ENCODE data around the gene TMEM165. TPM values are rescaled to one million over a fixed set of nuclear protein-coding genes. Genes with fewer than 3 reads are reported as not detected.
A peak's percentile ranks its signal among the peaks of the same experiment; 100 is the strongest.

The TMEM165 gene
- total and polyA plus RNA-seq, 9 of the 15 experiments (the other 6 are each of a cell fraction or from before 2014, with no cell fraction given), result 21.3 to 145 (median 96.8) TPM

GRCh38 chr4:55386840-55387239, 8.9 kb upstream of the TMEM165 start (continued):
- TF ChIP-seq ELF1 (tag; IDR thresholded peaks at IDR 0.05), result no peak
- TF ChIP-seq FOXP1 (CRISPR knock-in tag; IDR thresholded peaks at IDR 0.05), result no peak
- TF ChIP-seq ZNF436 (CRISPR knock-in tag; IDR thresholded peaks at IDR 0.05), result no peak
- TF ChIP-seq TFE3 (CRISPR knock-in tag; IDR thresholded peaks at IDR 0.05), result no peak
- 0 out of 2 replicates have a peak, but pooled peaks have one; percentile 4 for TF ChIP-seq GATAD2A (IDR thresholded peaks at IDR 0.05)
- TF ChIP-seq ELF2 (CRISPR knock-in tag; IDR thresholded peaks at IDR 0.05), result no peak
- TF ChIP-seq JUN (IDR thresholded peaks at IDR 0.05; ENCODE audit: borderline replicate concordance, low read depth, low read length), result no peak
- no peak for TF ChIP-seq JUN (CRISPR knock-in tag; IDR thresholded peaks at IDR 0.05; ENCODE audit: borderline replicate concordance)
- TF ChIP-seq SMARCE1 (IDR thresholded peaks at IDR 0.05), result peak; percentile 96
- TF ChIP-seq NR2F6 (CRISPR knock-in tag; IDR thresholded peaks at IDR 0.05), result no peak
- TF ChIP-seq U2AF1 (optimal IDR thresholded peaks at IDR 0.05; ENCODE audit: low read depth, low read length), result no peak
- no peak for TF ChIP-seq SIRT6 (IDR thresholded peaks at IDR 0.05; ENCODE audit: low read depth, low read length)
- no peak for TF ChIP-seq CEBPZ (IDR thresholded peaks at IDR 0.05; ENCODE audit: borderline replicate concordance, low read depth, low read length)
- no peak for TF ChIP-seq RBM22 (IDR thresholded peaks at IDR 0.05; ENCODE audit: low read depth, low read length, poor library complexity, severe bottlenecking)
- TF ChIP-seq HLTF (IDR thresholded peaks at IDR 0.05), result peak; percentile 55; the same call in 1 of the 2 replicates
- TF ChIP-seq FOSL1 (tag; conservative IDR thresholded peaks at IDR 0.05), result peak; percentile 93
- no peak for TF ChIP-seq ARID3B (CRISPR knock-in tag; IDR thresholded peaks at IDR 0.05; ENCODE audit: borderline replicate concordance)
- TF ChIP-seq NR4A1 (CRISPR knock-in tag; IDR thresholded peaks at IDR 0.05), result no peak
- peak; percentile 92 for TF ChIP-seq NR4A1 (tag; IDR thresholded peaks at IDR 0.05)
- no peak for TF ChIP-seq ZBTB12 (CRISPR knock-in tag; IDR thresholded peaks at IDR 0.05)
- TF ChIP-seq CCNT2 (IDR thresholded peaks at IDR 0.05; ENCODE audit: borderline replicate concordance, extremely low read depth, insufficient read length, low read depth, low read length), result peak; percentile 92
- no peak for TF ChIP-seq E2F3 (CRISPR knock-in tag; IDR thresholded peaks at IDR 0.05)
- no peak for TF ChIP-seq ZNF217 (CRISPR knock-in tag; IDR thresholded peaks at IDR 0.05)
